ENCODE results near the gene LAX1.

- TF ChIP-seq GATA1 (IDR thresholded peaks at IDR 0.05; ENCODE audit: low read depth, low read length) (no peak), POLR2A (IDR thresholded peaks at IDR 0.05; ENCODE audit: low read length) (no peak)
These were observed 12.6 kb downstream of the LAX1 start for GRCh38 chr1:203777596-203777995.

Measured in erythroblast (primary cell).